Hematopoietic multipotent progenitor cell treated with erythropoietin and hydrocortisone succinate and interleukin-3 and kit ligand, for 8 days (in vitro differentiated cells): Measurements from ENCODE around the gene CTSO.

ENCODE experiments used
- DNase-seq: peaks from one replicate; pipeline ENCODE4 v3.0.0-alpha.2; 2015

The CTSO gene, protein sequence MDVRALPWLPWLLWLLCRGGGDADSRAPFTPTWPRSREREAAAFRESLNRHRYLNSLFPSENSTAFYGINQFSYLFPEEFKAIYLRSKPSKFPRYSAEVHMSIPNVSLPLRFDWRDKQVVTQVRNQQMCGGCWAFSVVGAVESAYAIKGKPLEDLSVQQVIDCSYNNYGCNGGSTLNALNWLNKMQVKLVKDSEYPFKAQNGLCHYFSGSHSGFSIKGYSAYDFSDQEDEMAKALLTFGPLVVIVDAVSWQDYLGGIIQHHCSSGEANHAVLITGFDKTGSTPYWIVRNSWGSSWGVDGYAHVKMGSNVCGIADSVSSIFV

DNA sequence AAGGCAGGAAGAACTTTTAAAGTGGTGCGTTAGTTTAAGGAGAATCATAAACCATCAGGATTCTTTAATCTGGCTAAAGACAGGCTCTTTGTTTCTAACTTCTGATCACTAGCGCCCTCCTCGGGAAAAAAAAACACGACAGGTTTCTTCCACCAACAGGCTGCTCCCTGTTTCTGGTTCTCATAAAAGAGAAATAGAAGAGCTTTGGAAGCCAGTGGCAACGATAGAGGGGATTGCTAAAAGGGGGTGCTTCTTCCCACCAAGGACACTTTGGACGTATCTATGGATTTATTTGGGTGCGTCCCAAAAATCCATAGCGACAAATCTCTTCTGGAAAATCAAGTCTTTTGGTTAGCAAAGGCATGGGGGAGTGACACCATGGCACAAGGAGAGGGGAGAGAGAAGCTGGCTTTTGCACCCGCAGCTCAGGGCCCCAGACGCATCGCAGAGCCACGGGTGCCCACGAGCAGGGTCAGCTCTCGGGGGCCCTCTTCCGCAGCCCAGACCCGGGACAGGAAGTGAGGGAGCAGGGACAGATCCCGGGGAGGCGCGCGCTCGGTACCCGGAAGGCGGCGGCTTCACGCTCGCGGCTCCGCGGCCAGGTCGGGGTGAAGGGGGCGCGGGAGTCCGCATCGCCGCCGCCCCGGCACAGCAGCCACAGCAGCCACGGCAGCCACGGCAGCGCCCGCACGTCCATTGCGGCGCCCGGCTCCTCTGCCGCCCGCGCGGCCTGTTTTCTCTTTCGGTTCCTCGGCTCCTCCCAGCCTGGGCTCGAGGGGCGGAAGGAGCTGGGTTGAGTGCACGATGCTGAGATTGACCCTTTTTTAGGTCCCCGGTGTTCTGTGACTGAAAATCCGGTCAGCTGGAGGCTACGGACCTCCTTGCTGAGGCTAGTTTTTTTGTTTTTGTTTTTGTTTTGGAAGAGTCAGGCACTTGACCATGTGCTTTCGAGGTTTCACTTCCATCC lies at the start of gene CTSO:
TSS of gene CTSO (minus strand) at position 716 of the 967 bp plus-strand sequence. CDS start at position 697, 19 bp downstream.
- DNase-seq, result peak; percentile 80

DNA sequence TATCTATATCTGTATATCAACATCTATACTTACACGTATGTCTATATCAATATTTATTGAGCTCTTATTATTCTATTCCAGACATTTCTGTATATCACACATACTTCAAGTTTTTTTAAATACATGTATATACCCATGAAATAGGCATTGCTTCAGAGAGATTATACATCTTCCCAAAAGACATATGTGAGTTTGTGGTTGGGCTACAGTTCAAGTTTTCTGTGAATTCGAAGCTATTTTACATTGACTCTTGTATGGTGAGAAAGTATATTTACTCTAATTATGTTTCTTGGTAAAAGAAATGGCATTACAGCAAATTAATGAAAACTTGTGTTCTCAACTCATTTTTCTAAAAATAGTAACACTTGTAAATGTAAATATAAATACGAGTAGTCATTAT lies 46.8 kb upstream of the CTSO start:
- DNase-seq, result no peak

DNA sequence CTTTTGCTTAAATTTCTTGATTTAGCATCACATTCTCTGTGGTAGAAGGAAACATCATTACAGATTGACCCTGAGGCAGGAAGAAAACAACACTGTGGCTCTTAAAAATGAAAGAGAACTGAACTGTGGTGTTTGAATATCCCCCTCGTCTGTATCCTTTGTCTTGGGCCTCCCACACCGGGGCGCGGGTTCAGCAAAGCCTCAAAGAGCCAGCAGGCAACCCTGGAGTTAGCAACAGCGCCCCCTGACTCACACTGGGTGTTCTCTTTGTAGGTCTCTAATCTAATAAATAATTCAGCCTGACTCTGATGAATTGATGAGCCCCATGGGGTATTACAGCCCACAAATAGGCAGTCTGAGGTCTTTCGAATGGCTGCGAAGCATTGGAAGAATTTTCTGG lies 46.1 kb upstream of the CTSO start:
- DNase-seq, result no peak

DNA sequence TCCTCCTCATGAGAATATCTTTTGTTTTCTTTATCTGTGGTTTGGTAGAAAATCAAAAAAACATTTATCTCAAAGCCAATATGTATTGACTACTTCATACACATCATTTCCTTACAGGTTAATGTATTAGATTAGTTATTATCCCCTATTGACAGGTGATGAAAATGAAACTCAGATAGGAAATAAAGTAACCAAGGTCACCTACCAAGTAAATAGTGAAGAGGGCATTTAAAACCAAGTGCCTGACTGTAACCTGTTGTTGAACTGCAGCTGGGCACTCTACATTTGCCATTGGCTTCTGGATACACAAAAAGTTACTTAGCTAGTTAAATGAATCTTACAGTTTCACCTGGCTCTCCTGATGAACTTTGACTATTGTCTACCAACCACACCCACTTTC lies 41.4 kb upstream of the CTSO start:
- no peak for DNase-seq

DNA sequence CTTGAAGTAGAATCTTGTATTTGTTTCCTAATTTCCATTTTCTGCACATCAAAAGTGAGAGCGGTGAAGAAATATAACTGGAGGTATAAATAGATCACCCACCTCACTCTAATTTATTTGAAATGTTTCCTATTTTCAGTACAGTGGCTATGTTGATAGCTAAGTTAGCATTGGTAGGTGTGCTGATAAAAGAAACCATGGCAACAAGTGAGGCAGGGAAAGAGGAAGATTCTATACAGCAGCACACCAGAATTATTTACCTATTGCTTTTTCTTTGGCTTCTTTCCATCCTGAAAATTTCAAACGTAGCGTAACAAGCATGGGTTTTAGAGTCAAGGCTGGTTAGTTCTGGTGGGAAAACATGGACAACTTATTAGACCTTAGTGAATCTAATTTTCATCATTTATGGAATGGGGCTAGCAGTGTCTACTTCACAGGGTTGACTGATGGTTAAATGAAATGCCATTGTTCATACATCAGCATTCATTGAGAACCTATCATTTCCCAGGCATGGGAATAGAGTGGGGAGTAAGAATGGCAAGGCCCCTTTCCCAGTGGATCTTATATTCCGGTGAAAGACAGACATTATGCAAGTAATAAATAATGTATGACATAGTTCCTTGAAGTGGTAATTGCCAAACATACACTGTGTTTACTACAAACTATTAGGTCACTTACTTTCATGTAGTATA lies 30.6 kb upstream of the CTSO start:
- DNase-seq, result no peak

DNA sequence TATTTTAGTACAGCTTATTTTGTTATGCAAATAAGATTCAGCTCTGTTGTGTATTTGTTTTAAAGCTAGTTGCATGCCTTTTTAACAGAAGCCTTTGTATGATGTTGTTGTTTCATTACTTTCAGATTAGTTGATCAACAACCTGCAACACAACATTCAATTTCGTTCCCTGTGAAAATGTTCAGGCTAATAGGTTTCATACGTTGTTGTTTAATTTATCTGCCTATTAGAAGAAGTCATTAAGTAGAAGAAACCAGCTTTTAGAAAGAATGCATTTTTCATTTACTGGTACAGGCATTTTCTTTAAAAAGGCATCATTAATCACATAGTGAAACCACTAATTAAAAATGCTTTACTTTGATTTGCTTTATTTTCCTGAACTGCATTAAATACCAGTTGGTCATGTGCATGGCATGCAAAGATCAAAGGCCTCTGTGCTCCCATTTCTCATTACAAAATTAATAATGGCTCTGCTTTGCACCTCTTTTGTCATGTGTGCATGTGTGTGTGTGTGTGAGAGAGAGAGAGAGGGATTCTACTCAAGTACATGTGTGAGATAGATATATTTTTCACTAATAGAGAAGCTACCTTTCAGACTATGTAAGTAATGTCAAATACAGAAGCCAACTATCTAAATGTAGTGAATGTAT lies 29.2 kb upstream of the CTSO start:
- DNase-seq, result no peak

DNA sequence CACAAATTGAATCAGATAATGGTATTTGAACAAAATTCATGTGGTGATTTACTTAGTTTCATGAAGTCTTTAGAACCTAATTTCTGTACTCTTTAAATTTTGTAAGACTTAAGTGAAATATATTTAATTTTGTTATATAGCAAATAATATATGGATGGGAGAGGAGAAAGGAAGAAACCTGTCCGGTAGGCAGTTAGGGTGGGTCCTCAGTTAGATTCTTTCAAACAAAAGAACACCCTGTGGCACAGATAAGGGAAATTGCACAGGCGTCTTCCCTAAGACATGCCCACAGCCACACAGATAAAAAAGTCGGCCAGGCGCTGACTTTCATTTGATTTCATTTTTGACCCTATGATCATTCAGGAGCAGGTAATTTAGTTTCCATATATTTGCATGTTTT lies 25.1 kb upstream of the CTSO start:
- DNase-seq, result no peak

DNA sequence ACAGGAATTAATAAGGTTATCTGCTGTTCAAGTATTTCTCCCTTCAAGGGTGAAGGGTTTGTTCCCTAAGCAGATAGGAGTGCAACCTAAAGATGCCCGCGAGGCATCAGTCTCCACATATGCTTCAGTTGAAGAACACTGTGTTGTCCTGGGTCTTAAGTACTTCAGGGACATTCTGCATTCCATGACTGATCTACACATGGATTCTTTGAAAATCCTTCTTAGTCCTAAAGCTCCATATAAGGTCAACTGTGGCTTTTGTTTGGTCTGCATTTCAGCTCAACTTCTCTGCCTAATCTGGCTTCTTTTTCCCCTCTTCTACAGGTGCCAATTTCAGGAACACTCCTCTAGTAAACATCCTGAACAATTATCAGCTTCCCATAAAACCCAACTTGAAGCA lies 21.8 kb upstream of the CTSO start:
- DNase-seq, result no peak

DNA sequence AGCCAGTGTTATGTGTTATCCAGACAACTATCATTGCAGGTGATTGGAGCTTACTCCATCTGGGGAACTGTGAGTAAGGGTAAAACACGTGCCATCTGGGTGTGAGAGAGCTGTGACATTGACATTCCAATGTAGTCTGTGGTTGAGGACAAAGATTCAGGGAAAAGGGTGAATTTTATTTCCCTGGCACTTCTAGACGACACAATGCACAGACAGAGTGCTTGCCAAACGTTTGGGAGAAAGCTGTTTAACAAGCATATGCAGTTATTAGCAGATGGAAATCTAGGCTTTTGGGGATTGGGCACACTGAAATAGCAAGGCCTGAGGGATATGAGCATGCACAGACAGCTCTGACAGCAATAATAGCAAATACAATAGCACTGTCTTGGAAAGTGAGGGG lies 21.3 kb upstream of the CTSO start:
- no peak for DNase-seq

DNA sequence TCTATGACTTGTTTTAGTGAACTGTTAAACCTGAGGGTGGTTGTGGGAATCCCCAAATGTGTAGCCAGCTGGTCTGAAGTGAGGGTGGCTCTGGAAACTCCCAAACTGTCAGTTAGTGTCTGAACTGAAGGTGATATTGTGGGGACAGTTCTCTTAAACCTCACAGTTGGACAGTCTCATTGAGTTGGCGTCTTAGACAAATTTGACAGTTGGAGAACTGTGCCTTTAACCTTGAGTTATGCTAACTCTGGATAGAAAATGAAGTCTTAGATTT lies 20.7 kb upstream of the CTSO start:
- no peak for DNase-seq

DNA sequence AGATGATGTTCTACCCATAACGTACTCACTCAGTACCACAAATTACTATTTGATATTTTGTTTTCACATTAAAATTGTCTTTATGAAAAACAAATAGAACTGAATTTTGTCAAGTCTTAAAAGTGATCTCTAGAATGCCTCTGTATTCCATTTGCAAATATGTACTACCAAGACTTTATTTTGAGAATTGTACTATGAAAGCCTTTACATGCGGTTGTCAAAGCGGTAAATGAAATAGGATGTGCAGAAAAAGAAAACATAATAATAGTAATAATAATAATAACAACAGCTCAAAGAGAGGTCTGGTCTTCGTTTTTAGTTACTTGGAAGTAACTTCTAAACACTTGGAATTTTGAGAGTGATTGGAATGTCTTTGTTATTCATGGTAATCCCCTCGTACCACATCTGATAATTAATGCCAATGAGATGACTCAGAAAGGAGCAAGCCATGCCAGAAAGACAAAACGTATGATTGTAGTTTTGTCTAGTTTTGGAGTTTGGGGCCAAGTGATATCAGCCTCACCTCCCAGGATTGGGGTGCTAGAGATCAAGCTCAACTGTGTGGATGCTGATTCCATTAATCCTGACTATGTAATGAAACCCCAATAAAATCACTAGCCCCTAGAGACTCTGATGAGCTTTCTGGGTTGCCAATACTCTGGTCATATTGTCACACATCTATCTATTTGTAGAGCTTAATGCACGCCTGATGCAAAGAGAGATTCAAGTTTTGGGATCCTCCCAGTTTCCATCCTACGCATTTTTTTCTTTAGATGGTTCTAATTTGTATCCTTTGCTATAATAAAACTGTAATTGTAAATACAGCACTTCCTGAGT lies 20.2 kb upstream of the CTSO start:
- no peak for DNase-seq

DNA sequence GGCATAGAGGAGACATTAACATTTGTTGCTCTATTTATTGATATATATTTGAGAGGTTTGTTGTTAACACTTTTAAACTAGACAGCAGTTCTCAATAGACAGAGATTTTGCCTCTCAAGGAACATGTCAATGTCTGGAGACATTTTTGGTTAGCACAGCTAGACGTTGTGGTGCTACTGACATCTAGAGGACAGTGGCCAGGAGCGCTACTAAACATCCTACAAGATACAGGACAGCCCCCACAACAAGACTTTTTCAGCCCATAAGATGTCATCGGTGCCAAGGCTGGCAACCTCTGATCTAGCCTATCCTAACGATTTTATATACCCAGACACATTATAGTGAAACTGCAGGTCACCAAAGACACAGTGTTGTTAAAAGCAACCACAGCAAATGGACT lies 18.4 kb upstream of the CTSO start:
- peak; percentile 12 for DNase-seq

DNA sequence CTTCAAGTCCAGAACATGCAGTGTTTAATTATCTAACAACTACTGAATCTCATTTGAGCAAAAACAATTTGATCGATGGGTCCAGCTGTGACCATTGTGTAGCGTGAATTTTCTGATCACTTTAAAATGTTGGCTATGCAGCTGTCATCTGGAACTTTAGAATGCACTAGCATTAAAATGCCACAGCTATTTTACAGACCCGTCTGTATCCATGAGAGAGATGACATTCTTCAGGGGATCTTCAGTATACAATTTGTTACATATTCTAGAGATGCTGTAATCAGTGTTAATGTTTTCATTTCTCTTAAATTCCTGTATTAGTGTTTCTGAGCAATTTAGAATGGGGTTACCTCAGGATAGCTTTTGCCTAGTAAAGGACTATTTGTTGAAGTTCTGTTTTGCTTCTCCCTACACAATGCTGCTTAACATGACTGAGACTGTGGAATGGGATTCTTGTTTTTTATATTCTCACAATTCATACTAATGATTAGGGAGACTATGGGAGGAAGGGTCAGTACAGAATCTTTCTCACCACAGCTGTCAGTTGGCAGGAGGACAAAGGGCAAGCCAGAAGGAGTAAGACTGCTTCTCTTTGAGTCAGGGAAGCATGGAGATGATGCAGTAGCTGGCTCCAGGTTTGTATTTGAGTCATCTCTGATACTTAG lies 13.2 kb upstream of the CTSO start:
- no peak for DNase-seq

DNA sequence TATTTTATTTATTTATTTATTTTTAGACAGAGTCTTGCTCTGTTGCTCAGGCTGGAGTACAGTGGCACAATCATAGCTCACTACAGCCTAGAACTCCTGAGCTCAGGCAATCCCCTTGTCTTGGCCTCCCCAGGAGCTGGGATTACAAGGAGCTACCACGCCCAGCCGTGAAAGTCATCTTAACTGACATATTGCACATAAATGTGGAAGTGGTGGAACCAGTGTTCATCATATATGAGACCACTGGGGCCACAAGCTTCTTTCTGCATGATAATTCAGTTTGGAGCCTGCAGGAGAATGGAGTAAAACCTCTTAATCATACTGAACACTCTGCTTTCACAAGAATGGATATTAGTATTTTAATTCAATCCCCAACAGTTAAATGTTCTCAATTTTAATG lies 12.5 kb upstream of the CTSO start:
- DNase-seq, result no peak

DNA sequence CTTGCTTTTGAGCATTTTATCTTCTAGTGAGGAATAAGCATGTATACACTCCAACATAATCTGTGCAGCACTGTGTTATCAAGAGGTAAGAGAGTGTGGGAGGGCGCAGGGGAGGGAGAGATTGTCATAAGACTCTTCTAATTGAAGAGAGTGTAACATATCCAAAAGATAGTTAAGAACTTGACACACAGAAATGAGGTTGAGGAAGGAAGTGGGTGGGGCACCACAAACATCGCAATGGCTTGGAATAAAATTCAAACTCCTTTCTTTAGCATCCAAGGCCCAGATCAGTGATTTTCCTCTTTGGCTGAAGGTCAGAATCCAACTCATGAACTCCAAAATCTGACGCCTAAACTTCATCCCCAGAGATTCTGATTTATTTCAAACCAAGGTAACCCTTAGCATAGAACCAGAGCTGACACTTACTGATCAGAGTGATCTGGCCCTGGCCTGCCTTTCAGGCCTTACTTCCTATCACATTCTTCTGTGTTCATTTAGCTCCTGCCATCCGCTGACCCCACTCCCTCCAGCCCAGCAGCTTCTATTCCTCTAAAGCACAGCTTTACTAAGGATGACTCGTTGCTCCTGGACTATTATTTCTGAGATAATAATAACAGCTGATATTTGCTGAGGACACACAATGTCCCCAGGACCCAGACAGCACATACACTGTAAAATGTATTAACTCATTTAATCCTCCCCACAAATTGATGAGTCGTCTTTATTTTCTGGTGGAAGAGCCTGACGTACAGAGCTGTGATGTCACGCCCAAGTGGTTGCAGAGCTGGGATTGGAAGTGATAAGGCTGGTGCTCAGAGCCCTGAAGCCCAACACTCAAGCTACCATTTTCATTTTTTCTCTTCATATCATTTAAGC lies 10.6 kb upstream of the CTSO start:
- no peak for DNase-seq

DNA sequence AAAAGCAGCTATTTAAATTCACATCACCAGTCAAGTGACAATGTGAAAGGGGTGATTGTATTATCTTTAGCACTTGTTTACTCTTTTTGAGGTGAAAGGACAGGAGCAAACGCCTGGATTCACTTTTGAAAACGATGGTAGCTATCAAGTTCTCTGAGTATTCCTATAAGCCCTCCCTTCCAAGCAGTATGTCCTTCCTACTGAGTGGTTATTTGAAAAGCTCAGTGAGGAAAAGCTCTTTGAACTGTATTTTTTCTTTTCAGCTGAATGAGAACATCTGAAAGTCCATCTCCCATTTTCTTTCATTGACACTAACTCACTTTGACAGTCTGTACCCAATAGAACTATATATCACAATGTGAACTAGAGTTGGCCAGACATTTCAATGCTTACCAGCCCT lies 9.1 kb upstream of the CTSO start:
- DNase-seq, result no peak

DNA sequence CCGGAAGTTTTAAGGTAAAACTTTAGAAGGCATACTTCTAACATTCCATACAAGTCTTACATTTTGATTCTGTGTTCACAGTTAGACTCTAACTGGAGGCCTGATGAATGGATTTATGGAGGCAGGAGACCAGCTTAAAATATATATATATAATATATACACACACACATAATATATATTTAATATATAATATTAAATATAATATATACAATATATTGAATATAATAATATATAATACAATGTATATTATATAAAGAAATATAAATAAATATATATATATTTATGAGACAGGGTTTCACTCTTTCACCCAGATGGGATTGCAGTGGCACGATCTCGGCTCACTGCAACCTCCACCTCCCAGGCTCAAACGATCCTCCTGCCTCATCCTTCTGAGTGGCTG lies 7.9 kb upstream of the CTSO start:
- no peak for DNase-seq

DNA sequence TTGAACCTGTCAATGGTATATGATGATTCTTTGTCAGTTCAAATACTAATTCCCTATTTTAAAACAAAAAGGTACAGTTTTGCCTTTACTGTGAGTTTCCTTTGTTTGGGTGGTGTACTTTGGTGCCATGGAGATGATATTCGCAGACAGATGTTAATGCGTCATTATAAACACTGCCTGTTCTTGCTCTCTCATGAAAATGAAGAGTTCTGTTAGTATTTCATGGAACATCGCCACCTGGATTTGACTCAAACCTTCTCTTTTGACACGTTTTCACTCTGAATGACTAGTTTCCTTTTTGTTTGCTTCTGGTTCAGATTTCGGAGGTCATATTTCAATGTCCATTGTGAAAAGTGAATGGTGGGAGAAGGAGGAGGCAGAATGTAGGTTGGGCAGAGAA lies 6.9 kb upstream of the CTSO start:
- no peak for DNase-seq

DNA sequence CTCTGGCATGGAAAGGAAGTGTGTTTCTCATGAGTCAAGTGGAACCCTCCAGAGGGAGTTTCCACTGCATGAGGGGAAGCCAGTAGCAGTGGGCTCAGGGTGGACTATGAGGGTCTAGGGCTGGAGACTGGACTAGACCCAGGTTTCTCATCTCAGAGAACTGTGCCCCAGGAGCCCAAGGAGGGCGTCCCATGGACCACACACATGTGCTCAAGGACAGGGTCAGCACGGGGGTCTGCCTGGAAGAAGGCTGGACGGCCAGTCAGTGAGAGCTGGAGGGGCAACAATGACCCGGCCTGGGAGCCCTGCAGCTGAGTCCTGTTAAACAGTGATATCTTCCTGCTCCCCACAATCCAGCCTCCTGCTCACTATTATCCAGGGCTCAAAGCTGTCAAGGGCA lies 5.8 kb upstream of the CTSO start:
- DNase-seq, result no peak

DNA sequence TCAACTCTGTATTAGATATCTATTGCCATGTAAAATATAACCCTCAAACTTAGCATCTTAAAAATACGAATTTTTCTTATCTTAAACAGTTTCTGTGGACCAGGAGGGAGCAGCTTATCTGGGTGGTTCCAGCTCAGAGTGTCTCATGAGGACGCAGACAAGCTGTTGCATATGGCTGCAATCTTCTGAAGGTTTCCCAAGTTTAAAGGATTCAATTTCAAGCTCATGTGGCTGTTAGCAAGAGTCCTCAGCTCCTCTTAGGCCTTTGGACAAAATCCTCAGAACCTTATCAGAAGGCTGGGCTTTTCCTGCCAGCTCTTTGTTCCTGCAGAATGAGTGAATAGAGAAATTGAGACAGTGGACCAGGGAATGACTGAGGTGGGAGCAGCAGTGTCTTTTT lies 2.8 kb upstream of the CTSO start:
- peak; percentile 41 for DNase-seq

DNA sequence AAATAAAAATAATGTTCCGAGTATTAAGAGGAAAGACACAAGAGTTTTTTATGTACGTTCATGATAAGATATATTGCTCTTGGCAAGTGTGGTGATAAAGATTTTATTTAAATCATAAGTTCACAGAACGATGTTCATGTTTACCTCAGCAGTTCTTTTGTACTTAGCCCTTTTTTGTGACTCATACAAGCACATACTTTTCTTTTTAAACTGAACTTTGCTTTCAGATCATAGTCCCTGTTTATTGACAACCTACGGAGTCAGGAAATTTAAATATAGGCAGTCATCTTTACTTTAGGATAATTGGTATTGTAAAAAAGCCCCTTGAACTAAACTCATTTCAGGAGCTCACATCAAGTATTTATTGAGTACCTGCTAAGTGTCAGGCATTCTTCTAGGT lies 1.3 kb upstream of the CTSO start:
- no peak for DNase-seq
